GM10248 (cell line): ENCODE measurements around the gene ASB5.

Experiments used
- CTCF ChIA-PET: fragments of 300-600 bp; sonication (Branson Sonifier 250); formaldehyde crosslinking; extraction: SDS; loops from one replicate; lab custom pipeline; 2021; ENCODE audit warnings: antibody characterized with exemption; lab: Yijun Ruan, JAX
- POLR2A ChIA-PET: fragments of 350-650 bp; sonication (Branson Sonifier 250); formaldehyde crosslinking; extraction: SDS; loops from one replicate; lab custom pipeline; 2020; ENCODE audit warnings: antibody characterized with exemption; lab: Yijun Ruan, JAX
- DNase-seq: peaks from one replicate; pipeline ENCODE4 v3.0.0; 2012; ENCODE audit errors: extremely low spot score
- TF ChIP-seq, protein P1 (sequence below): IDR thresholded peaks from 2 replicates; pipeline ENCODE4 v1.5.1; 2012; ENCODE audit warnings: mild to moderate bottlenecking, low read depth; ENCODE audit errors: extremely low read depth, missing control alignments, control extremely low read depth

The ASB5 gene

GRCh38 chr4:176238826-176239225 lies 30.2 kb downstream of the ASB5 start:
- CTCF ChIA-PET, result interaction anchor here (1.4 kb wide), 1 partner anchor 8 kb away, joined by 3 read pairs; no protein-coding TSS in a partner anchor
- TF ChIP-seq, protein P1, sequence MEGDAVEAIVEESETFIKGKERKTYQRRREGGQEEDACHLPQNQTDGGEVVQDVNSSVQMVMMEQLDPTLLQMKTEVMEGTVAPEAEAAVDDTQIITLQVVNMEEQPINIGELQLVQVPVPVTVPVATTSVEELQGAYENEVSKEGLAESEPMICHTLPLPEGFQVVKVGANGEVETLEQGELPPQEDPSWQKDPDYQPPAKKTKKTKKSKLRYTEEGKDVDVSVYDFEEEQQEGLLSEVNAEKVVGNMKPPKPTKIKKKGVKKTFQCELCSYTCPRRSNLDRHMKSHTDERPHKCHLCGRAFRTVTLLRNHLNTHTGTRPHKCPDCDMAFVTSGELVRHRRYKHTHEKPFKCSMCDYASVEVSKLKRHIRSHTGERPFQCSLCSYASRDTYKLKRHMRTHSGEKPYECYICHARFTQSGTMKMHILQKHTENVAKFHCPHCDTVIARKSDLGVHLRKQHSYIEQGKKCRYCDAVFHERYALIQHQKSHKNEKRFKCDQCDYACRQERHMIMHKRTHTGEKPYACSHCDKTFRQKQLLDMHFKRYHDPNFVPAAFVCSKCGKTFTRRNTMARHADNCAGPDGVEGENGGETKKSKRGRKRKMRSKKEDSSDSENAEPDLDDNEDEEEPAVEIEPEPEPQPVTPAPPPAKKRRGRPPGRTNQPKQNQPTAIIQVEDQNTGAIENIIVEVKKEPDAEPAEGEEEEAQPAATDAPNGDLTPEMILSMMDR, result no peak
- POLR2A ChIA-PET, result no interaction called here
- no peak for DNase-seq

DNA sequence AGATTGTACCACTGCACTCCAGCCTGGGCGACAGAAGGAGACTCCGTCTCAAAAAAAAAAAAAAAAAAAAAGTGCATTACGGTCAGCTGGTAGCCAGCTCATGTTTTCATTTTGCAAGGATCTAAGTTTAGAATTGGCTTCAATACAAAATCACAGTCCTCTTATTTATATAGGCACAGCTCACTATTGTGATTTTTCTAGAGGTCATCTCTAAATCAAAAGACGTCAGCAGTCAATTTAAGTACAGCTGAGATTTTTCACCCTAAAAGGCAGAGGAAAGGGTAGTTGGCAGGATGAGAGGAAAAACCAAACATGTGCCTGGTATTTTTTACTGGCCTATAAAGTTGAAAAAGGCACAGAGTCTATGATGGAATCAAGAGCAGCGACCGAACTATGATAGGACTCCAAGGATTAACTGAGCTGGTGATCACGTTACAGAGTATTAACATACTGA lies 30.8 kb downstream of the ASB5 start:
- no peak for DNase-seq
- TF ChIP-seq, protein P1, result no peak
- ChIA-PET CTCF (interaction anchor here (1.4 to 1.5 kb wide), 2 partner anchors 8 to 9 kb away, joined by 3 to 5 read pairs; no protein-coding TSS in a partner anchor), POLR2A (no interaction called here)

DNA sequence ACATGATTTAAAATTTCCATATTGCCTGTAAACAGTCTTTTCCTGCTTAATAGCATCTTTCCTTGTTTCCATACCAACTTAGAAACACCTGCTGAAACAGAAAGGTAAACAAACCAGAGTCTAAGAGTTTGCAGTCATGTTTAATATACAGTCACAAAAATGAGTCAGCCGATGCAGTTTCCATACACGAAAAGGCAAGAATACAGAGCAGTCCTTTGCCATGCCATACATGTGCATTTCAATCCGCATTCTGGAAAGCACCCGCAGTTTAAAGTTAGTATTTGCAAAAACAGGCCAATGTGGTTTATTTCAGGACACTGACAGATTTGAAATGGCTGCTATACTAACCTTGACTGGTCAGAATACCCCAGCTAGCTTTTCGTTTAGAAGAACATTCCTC lies 32.1 kb downstream of the ASB5 start:
- no peak for DNase-seq
- CTCF ChIA-PET, result interaction anchor here (1.5 kb wide), 1 partner anchor 8 kb away, joined by 5 read pairs; no protein-coding TSS in a partner anchor
- TF ChIP-seq, protein P1, result no peak

DNA sequence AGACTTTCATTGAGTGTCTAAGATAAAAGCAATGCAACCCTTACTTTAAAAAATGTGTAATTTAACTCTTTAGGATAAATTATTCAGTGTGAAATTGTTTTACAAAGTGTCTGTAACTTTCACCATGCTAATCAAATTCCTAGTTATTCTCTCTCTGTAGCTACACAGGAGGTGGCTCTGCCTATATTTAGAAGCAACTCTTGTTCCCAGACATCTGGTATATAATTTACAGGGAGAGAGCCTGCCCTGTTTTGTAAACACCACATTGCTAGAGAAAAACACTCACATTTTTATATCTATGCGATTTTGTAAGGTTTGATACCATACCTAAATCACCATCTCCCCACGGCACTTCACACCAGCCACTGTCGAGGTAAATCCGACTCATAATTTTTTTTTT lies 38.2 kb downstream of the ASB5 start:
- TF ChIP-seq, protein P1, result no peak
- DNase-seq, result no peak
- POLR2A ChIA-PET, result no interaction called here
- CTCF ChIA-PET, result interaction anchor here (1.1 kb wide), 1 partner anchor 13 kb away, joined by 3 read pairs; no protein-coding TSS in a partner anchor

More for the DNA sequence above, 32.1 kb downstream of the ASB5 start:
- POLR2A ChIA-PET, result no interaction called here

DNA sequence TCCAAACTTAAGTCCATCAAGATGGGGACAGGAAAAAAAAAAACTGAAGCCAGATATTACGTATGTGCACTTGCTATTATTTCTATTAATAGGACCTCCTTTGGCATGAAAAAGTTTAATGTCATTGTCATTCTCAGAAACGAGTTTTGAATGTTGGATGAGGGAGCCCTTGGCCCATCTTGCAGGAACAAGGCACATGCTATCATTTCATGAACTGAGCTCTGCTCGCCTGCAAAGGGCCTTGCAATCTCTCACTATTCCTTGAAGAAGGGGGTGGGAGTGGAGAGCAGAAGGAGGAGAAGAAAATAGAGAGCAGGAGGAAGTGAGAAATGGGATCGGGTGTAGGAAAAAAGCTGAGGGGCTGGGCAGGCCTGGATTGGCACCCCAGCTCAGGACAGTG lies 39.4 kb downstream of the ASB5 start:
- CTCF ChIA-PET, result interaction anchor here (0.8 to 1.2 kb wide), 3 partner anchors 8 to 12 kb away, joined by 3 to 5 read pairs (median 3); no protein-coding TSS in a partner anchor
- POLR2A ChIA-PET, result no interaction called here
- no peak for DNase-seq
- TF ChIP-seq, protein P1, result no peak

- TF ChIP-seq, protein P1, result no peak
Observed at GRCh38 chr4:176226736-176227135, 42.3 kb downstream of the ASB5 start.

GRCh38 chr4:176223561-176223960 lies 45.5 kb downstream of the ASB5 start:
- DNase-seq, result no peak
- CTCF ChIA-PET, result no interaction called here
- TF ChIP-seq, protein P1, result no peak

More at GRCh38 chr4:176226736-176227135, 42.3 kb downstream of the ASB5 start:
- DNase-seq, result no peak
- POLR2A ChIA-PET, result no interaction called here
- CTCF ChIA-PET, result interaction anchor here (0.8 to 0.9 kb wide), 2 partner anchors 10 to 16 kb away, joined by 3 to 5 read pairs; no protein-coding TSS in a partner anchor

More at GRCh38 chr4:176223561-176223960, 45.5 kb downstream of the ASB5 start:
- POLR2A ChIA-PET, result no interaction called here
